ENCODE data around the gene ANAPC15.
"Not testable (repeated sequence)": the region's sequence is repeated elsewhere in the genome, so short reads cannot be mapped to it uniquely, and the experiment has no call there.

ANAPC15 gene

DNA sequence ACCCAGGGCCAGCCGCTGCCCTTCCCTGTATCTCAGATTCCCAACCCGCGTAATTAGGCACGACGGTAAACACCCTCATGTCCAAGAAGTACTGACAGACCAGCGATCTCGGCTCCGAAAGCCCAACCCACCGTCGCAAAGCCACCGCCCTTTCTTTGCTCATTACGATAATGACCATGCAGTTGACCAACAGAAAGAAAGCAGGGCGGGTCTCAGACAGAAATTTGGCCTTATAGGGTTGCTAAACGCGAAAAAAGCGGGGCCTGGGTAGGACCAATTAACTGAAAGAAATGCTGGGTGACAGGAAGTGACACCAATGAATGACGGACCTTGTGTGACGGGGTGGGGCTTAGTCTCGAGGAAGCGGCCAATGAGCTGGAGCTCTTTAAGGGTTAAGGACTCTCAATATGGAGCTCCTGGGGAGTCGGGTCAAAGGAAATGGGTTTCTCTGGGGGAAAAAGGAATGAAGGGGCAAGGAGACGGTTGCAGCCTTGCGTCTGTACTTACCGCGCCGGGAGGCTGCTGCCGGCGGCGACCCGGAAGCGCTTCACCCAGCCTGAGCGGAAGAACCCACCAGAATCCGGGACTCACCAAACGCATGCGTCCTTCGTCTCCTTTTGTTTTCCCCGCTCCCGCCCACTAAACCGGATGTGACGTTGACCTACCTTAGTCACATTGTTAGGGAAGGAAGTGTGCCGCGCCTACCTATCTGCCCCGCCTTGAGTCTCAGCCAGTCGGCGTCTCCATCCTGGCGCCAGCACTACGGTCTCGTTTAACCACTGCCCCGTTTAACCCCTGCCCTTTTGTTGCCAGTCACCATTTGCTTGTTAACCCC, at the start of gene ANAPC15:
Gene ANAPC15, minus strand, starts transcription at position 553 of the 835 bp plus-strand sequence. CDS start 1,419 bp downstream, outside the sequence.
- peak; percentile 97 for DNase-seq

DNA sequence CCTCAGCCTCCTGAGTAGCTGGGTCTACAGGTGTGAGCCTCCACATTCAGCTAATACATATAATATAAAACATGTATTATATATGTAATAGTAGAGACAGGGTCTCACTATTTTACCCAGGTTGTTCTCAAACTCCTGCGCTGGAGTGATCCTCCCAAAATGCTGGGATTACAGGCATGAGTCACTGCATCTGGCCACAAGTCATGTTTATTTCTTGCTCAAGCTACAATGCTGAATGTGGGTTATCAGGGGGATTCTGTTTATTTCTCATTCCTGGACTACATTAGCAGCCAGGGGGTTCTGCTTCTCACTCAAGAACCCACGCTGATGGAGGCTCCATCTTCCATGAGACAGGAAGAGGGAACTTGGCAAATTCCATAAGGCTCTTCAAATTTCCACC, 47.8 kb upstream of the ANAPC15 start:
- DNase-seq = no peak

GRCh38 chr11:72157131-72157530, 44.6 kb upstream of the ANAPC15 start:
- DNase-seq = no peak

DNA sequence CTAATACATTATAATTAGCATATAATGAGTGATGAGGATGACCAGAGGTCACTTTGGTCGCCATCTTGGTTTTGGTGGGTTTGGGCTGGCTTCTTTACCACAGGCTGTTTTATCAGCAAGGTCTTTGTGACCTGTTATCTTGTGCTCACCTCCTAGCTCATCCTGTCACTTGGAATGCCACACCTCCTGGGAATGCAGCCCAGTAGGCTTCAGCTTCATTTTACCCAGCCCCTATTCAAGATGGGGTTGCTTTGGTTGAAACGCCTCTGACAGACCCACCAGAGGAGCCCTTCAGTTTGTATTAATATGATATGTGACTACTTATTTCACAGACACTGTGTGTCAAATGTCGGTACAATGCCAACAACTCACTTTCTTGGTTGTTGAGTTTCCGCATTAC, 43.3 kb upstream of the ANAPC15 start:
- DNase-seq = no peak

GRCh38 chr11:72154816-72155215, 42.3 kb upstream of the ANAPC15 start:
- DNase-seq = no peak

GRCh38 chr11:72153874-72154273, 41.4 kb upstream of the ANAPC15 start:
- not testable (repeated sequence) for DNase-seq

DNA sequence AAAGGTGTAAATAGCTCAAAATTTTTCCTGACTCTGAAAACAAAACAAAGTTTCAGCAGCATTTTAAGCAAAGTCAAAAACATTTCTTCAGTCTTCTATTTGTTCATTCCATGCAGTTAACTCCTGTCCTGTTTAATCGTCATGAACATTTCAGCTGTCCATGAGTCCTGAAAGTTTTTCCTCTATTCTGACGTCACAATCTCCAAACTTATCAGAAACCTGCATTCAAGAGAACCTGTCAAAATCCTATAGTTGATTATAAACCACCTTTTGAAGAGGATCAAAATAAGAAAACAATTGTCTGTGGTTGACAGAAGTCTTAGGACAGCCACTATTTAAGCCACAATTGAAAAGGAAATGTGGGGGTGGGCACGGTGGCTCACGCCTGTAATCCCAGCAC, 38.4 kb upstream of the ANAPC15 start:
- no peak for DNase-seq

GRCh38 chr11:72146625-72147024, 34.1 kb upstream of the ANAPC15 start:
- no peak for DNase-seq

DNA sequence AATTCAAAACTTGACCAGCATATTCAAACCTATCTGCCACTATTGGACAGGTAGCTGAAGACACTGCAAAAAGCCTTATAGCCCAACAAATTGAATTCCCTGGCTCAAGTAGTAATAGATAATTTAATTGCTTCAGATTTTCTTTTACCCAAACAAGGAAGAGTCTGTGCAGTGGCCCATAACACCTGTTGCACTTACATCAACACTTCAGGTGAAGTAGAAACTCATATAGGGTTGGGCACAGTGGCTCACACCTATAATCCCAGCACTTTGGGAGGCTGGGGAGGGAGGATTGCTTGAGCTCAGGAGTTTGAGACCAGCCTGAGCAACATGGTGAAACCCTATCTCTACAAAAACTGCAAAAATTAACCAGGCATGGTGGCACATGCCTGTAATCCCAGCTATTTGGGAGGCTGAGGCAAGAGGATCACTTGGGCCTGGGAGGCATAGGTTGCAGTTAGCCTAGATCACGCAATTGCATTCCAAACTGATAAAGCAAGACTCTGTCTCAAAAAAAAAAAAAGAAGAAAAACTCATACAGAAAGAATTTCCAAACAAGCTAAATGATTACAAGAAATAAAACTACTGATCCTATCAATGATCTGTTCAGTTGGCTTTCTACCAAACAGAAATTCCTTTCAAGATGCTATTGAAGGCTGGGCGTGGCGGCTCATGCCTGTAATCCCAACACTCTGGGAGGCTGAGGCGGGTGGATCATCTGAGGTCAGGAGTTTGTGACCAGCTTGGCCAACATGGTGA, 32.5 kb upstream of the ANAPC15 start:
- DNase-seq = no peak

- not testable (repeated sequence) for DNase-seq
These were observed 30.0 kb upstream of the ANAPC15 start for GRCh38 chr11:72142543-72142942.

DNA sequence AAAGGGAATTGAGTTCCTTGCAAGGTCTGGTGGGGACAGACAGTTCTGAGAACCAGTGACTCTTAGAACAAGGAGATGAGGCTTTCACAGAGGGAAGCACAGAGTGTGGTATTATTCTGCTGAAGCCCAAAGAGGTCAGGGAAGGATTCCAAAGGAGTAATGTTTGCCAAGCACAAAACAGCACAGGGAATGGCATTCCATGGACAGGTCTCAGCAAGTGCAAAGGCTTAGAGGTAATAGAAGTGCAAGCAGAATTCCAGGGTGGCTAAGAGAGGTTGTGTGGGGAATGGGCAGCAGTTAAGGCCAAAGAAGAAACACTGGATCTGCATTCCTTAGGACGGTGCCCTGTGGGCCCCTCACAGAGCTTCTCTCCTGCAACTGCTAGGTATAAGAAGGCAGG, 29.6 kb upstream of the ANAPC15 start:
- not testable (repeated sequence) for DNase-seq

DNA sequence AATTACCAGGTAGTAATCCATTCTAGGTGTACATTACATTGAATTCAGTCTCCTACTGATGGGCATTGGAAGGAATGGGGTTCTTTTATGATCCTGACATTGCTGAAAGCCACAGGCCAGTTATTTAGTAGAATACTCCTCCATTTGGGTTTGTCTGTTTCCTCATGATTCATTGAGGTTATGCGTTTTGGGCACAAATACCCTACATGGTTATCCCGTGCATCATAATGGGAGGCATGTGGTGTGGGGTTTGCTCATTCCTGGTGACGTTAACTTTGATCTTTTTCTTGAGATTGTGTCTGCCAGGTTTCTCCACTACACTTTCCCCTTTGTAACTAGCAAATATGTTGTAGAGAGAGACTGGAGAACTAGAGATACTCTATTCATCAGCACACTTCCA, 28.6 kb upstream of the ANAPC15 start:
- DNase-seq = no peak

- no peak for DNase-seq
These were observed 28.2 kb upstream of the ANAPC15 start for GRCh38 chr11:72140661-72141060.

DNA sequence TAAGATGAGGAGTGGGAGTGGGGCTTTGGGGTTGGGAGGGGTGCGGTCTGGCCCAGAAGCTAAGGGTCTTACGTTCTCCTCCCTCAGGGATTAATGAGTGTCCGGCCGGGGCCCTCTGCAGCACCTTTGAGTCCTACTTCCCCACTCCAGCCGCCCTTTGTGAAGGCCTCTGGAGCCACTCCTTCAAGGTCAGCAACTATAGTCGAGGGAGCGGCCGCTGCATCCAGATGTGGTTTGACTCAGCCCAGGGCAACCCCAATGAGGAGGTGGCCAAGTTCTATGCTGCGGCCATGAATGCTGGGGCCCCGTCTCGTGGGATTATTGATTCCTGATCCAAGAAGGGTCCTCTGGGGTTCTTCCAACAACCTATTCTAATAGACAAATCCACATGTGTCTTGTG, 27.0 kb upstream of the ANAPC15 start:
- DNase-seq = no peak

DNA sequence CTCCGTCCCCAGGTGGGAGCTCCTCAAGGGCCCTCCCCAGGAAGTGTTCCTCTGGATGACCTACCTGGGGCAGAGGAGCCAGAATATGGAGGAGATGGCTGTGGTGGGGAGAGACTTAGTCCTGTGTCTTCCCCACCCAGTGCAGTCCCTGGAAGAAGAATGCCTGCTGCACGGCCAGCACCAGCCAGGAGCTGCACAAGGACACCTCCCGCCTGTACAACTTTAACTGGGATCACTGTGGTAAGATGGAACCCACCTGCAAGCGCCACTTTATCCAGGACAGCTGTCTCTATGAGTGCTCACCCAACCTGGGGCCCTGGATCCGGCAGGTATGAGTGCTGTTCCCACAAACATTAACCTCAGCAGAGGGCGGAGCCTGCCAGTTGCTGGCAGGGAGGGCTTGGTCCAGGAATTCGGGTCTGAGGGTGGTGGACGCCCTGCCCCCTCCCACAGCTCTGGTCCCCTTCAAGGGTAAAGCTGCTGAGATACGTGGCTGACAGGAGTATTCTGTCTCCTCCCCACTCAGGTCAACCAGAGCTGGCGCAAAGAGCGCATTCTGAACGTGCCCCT, 26.4 kb upstream of the ANAPC15 start:
- no peak for DNase-seq

DNA sequence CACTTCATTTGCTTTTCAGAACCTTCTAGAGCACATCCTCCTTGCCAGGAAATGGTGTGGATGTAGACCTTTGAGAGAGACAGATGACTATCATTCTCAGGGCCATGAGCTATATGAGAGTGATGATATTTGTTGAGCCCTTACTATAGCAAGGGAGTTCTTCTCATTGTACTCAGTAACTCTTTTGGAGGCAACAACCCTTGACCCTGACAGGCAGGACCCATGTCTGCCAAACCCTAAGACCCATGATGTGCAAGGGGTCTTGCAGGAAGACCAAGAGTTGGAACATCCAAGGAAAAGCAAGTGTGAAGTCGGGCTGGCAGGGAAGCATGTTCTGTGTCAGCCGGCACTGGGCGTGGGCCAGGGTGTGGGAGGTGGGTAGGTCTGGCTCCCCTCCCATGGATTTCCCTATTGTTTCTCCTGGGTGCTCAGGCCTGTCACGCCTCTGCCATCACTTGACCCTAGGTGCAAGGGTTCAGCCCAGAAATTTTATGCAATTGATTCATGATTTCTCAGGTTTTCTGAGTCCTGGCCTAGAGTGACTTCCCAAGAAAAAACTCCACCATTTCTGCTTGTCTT, 24.3 kb upstream of the ANAPC15 start:
- DNase-seq = no peak

- DNase-seq = no peak
These were observed 23.6 kb upstream of the ANAPC15 start for GRCh38 chr11:72135891-72136683.

DNA sequence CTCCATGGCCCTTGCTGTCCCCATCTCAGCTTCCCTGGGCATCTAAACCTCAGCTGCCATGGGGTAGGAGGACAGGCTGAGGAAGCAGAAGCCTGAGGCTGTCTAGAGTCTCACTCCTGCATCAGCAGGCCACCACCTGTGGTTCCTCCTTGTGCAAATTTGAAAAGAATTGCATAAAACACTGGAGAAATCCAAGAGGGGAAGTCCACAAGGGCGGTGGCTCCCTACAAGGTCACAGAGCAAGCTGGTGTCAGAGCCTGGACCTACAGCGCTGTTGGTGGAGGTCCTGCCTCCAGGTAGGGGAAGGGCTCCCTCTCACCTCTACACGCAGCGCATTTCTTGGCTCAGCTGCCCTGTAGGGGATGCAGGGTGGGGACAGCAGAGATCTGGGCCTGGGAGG, 23.0 kb upstream of the ANAPC15 start, which contains the start of gene FOLR3:
Gene FOLR3, plus strand, starts transcription at position 253 of the 400 bp plus-strand sequence. CDS start 228 bp downstream, outside the sequence.
- not testable (repeated sequence) for DNase-seq

- DNase-seq = no peak
These were observed 20.2 kb upstream of the ANAPC15 start for GRCh38 chr11:72132646-72133045.

DNA sequence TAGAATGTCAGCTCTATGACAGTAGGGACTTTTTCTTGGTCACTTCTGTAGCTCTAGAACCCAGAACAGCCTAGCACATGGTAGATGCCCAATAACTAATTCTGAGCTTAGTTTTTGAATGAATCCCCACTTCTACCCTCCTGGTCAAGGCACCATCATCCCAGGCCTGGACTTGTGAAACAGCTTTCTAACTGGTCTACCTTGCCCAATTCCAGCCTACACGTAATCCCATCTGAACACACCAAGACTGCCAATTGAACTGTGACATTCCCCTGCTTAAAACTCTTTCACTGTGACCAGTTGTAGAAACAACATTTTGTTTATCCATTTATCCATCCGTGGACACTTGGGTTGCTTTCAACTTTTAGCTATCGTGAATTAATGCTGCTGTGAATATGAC, 16.9 kb upstream of the ANAPC15 start:
- no peak for DNase-seq

DNA sequence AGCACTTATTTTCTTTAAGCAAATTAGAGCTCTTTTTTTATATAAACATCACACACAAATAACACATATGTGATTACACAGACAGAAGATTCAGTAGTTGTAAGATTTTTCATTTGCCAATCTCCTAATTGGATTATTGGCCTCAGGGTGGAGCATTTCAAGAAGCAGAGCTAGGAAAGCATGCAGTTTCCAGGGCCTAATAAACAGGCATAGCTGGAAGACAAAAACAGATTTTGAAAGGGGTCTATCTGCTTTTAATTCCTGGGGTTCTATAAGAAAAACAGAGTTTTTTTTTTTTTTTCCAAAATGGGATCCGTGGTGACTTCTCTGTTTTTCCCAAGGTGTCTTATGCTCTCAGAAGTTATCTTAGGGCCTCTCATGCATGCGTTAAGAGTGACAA, 15.4 kb upstream of the ANAPC15 start:
- DNase-seq = no peak

DNA sequence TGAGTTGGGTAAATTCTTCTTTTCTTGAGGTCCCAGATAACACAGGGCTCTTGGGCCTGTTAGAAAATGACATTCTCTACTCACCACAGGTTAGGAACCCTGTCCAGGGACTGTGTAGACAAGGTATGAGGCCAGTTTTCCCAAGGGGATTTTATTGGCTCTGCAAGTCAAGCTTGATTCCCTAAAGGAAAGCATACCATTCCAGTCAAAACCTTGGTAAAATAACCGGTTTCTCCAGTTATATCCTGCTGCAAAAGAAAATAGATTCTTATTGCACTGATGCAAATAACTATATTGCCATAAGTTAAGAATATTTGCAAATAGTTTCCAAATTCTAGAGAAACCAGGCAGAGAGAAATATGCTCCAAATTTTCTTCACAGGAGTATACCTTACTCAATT, 13.5 kb upstream of the ANAPC15 start:
- DNase-seq = no peak

All from activated CD4-positive, alpha-beta T cell treated with anti-CD3 and anti-CD28 coated beads for 1 hour (primary cell).